HG03045 (cell line): ENCODE measurements around the gene COQ2.
A peak's percentile ranks its signal among the peaks of the same experiment; 100 is the strongest.
"Not testable (repeated sequence)": the region's sequence is repeated elsewhere in the genome, so short reads cannot be mapped to it uniquely, and the experiment has no call there.

ENCODE experiments used
- ATAC-seq: cut with Tn5 transposase; IDR thresholded peaks from one replicate; pipeline ENCODE4 v1.9.1; 2021; ENCODE audit warnings: mild to moderate bottlenecking, moderate library complexity; ENCODE audit not compliant: unreplicated experiment

Gene COQ2, protein sequence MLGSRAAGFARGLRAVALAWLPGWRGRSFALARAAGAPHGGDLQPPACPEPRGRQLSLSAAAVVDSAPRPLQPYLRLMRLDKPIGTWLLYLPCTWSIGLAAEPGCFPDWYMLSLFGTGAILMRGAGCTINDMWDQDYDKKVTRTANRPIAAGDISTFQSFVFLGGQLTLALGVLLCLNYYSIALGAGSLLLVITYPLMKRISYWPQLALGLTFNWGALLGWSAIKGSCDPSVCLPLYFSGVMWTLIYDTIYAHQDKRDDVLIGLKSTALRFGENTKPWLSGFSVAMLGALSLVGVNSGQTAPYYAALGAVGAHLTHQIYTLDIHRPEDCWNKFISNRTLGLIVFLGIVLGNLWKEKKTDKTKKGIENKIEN

GRCh38 chr4:83284193-83285054 is at the start of gene COQ2:
Gene COQ2 (minus strand): TSS chr4:83284798. CDS start chr4:83284764, 34 bp downstream.
- ATAC-seq = peak; percentile 96

GRCh38 chr4:83331956-83332355 is 47.4 kb upstream of the COQ2 start:
- ATAC-seq = no peak

DNA sequence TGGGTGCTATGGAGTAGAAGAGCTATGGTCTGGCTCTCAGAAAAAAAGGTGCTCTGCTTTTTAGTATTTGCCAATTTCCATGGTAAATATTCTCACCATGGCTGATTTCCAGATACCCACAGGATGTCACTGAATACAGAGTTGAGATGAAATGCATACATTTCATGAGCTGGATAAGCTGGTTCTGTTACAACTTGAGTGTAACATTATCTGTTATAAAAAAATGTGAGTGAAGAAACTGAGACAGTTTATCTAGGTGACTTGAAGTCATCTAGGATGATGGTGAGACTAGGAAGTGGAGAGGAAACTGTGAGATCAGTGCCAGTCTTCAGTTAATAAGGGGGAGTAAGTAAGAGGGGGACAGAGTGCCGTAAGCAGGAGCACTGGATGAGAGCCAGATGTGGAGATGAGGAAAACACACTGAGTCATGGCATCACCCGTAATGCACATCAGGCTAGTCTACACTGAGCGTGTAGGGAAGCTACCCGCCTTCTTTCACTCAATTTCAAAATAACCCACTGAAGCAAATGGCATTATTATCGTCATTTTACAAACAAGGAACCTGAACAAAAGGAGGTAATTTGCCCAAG is 45.0 kb upstream of the COQ2 start:
- no peak for ATAC-seq

DNA sequence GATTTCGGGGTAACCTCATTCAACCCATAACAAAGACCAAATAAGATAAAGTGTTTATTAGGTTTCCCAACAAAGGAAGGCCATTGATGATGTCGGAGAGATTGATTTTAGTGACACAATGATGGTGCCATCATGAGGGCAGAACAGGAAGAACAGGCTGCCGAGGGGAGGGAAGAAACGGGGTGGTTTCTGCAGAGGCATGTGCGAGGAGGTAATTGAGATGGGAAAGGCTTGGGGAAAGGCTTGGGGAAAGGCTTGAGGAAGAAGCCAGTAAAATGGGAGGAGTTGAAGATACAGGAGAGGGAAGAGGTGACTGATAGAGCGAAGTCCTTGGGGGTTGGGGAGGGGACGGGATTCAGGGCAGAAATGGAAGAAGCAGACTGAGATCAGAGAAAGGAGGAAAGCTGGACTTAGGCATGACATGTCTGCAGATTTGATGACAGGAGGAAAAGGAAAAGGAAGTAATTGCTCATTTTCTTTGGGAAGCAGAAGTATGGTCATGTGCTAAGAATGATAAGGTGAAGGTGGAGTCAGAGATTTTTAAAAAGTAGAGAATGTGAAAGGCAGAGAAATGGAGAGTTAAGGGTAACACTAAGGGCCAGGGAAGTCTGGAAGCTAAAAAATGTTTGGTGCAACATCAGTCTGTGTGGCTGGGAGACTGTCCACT is 44.1 kb upstream of the COQ2 start:
- ATAC-seq = no peak

DNA sequence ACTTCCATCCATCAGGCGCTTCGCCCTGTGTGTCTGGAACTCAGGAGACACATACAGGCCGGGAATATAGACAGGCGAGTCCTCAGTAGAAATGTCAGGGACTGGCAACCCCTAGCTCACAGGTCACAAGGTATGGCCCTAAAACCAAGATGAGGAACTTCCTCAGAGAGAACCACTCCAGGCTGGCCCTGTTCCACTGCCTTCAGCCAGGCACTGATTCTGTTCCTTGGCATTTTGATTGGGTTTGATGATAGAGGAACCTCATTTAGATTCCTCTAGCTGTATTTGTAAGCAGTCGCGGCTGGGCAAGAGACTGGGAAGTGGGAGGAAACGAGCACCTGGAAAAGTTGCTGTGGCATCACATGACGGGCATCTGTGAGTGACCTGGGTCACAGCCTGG is 41.9 kb upstream of the COQ2 start:
- no peak for ATAC-seq

DNA sequence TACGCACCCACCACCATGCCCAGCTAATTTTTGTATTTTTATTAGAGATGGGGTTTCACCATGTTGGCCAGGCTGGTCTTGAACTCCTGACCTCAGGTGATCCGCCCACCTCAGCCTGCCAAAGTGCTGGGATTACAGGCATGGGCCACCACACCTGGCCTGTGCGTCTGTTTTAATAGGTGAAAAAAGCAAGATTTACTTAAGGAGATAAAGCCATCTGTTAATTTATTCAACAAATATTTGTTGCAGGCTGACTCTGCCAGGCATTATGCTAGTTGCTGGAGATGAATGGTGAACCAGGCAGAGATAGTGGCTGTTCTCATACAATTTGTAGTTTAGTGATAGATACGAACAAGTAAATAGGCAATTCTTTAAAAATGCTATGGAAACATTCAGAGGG is 40.7 kb upstream of the COQ2 start:
- ATAC-seq = not testable (repeated sequence)

GRCh38 chr4:83323136-83323535 is 38.5 kb upstream of the COQ2 start:
- no peak for ATAC-seq

DNA sequence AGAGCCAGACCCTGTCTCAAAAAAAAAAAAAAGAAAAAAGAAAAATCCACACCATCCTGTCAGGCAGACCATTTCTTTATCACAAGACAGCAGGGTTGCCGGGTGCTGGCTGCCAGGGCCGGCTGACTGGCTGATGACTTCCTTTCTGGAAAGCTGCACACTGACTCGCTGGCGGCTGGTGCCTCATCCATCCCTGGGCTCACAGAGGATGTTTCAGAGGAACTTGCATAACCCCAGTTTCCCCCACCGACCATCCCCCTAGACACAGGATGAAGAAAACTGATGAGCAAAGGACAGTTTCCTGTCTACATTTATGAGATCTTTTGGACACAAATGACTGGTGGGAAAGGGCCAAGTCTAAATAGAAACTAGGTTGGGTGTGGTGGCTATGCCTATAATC is 36.0 kb upstream of the COQ2 start:
- ATAC-seq = no peak

DNA sequence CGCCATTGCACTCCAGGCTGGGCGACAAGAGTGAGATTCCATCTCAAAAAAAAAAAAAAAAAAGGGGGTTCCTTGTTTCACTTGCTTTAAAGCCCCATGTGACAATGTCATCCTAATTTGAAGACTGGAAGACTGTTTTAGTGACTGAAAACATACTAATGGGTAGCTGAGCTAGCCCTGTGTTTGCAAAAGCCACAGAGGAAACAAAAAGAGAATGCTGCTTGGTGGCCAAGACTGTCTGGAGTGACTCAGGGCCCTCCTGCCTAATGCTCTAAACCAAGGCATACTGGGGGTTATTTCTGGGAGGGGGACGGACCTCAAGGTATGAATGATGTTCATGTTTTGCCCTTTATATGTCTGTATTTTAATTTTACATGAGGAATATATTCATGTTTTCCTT is 34.1 kb upstream of the COQ2 start:
- no peak for ATAC-seq

- no peak for ATAC-seq
Observed at GRCh38 chr4:83317671-83318070, 33.1 kb upstream of the COQ2 start.

DNA sequence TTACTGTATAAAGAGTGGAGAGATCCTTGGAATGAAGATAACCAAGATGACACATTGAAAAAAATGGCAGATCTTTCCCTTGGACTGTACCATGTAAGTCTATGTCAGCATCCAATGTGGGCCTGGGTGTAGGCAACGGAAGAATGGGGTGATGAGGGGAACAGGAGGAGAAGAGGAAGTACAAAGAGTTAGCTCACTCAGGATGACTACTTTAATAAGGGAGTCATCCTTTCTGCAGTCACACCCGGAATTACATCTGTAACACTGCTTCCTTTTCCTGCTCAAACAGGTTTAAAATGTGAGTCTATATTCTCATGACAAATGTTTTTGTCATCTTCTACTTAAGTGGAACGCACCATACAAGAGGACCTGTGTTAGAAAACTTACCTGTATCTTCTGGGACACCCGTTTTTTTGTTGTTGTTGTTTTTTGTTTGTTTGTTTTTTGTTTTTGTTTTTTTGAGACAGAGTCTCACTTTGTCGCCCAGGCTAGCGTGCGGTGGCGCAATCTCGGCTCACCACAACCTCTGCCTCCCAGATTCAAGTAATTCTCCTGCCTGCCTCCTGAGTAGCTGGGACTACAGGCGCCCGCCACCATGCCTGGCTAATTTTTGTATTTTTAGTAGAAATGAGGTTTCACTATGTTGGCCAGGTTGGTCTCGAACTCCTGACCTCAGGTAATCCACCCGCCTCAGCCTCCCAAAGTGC is 32.0 kb upstream of the COQ2 start:
- no peak for ATAC-seq

GRCh38 chr4:83315341-83315870 is 30.8 kb upstream of the COQ2 start:
- ATAC-seq = no peak

DNA sequence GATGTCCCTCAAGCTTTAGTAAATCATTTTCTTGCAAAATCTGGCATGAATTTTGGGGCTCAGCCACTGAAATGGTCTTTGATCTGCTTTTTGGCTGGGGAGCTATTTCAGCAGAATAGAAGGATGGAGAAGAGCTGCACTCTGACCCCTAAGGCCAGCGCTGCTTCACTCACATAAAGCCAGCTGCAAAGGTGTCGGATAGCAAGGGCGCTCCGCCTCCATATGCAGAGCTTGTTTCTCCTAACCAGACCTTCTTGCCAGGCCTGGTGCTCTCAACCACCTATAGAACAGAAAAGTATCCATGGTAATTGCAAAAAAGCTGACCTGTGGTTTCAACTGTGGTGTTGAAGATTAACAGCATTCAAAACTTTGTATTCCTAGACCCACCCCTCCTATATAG is 24.1 kb upstream of the COQ2 start:
- ATAC-seq = no peak

DNA sequence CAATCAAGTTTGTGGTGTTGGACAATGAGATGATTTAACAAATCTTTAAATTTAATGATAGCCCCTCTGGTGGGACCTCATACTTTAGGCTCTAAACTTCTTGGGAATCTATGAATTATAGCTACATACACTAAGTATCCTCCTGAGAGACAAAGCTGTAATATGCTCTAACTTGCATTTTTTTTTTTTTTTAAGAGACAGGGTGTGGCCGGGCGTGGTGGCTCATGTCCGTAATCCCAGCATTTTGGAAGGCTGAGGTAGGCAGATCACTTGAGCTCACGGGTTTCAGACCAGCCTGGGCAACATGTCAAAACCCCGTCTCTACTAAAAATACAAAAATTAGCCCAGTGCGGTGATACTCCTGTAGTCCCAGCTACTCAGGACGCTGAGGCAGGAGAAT is 23.3 kb upstream of the COQ2 start:
- ATAC-seq = no peak

GRCh38 chr4:83305187-83305586 is 20.6 kb upstream of the COQ2 start:
- no peak for ATAC-seq

DNA sequence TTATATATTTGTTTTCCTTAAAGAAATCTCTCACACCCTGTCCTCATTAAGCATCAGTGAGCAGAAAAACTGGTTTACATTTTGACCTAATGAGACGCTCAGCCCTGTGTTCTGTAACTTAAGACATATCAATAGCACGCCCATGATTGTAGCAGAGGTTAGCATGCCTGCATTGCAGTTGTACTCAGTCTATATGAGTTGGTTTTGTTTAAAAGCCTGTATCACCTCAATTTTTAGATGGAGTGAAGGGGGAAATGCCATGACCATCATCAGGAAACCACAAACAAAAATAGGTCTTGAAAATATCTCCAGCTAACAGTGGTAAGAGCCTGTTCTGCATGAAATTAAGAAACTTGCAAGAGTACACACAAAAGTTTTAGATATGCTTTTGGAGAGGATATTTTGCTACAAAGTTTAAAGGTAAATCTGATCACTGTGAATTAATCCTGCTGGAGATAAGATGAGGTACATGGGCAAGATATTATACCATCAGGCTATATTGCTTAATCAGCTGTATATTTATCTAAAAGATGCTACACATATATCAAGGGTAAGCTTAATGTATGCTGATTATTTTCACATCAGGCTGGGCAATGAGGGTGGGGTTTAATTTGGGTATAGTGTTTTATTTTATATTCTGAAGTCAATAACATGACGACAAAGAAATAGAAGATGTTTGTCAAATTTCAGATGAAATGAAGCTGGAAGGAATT is 13.1 kb upstream of the COQ2 start:
- ATAC-seq = no peak

- no peak for ATAC-seq
Observed at GRCh38 chr4:83293305-83294046, 8.9 kb upstream of the COQ2 start.

DNA sequence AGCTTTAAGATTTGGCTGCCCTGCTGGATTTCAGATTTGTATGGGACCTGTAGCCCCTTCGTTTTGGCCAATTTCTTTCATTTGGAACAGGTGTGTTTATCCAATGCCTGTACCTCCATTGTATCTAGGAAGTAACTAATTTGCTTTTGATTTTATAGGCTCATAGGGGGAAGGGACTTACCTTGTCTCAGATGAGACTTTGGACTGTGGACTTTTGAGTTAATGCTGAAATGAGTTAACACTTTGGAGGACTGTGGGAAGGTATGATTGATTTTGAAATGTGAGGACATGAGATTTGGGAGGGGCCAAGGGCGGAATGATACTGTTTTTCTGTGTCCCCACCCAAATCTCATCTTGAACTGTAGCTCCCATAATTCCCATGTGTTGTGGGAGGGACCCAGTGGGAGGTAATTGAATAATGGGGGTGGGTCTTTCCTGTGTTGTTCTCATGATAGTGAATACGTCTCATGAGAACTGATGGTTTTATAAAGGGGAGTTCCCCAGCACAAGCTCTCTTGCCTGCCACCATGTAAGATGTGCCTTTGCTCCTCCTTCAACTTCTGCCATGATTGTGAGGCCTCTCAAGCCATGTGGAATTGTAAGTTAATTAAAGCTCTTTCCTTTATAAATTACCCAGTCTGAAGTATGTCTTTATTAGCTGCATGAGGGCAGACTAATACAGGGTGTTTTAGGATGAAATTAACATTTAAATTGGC is 5.6 kb upstream of the COQ2 start:
- not testable (repeated sequence) for ATAC-seq
